K562 (cell line): ENCODE results near the gene SPHK2.
"Not testable (repeated sequence)": the region's sequence is repeated elsewhere in the genome, so short reads cannot be mapped to it uniquely, and the experiment has no call there.

Source experiments
- E2F5 ChIP-seq: sonication (generic); formaldehyde crosslinking; IDR thresholded peaks from 2 replicates; pipeline ENCODE4 v1.8.0; 2022; ENCODE audit warnings: mild to moderate bottlenecking, missing genetic modification reagents
- HDAC2 ChIP-seq: fragments of 450-650 bp; IDR thresholded peaks from 2 replicates; pipeline ENCODE4 v1.6.1; 2016; ENCODE audit warnings: mild to moderate bottlenecking
- HOMEZ ChIP-seq: fragments of 250-450 bp; sonication (Bioruptor Pico); IDR thresholded peaks from 2 replicates; pipeline ENCODE4 v1.4.0; 2020; ENCODE audit warnings: mild to moderate bottlenecking, moderate library complexity

GRCh38 chr19:48577908-48578307, 41.4 kb upstream of the SPHK2 start:
- TF ChIP-seq E2F5, HOMEZ, HDAC2: not testable (repeated sequence)
